H1 (cell line): ENCODE data around the gene HEPACAM. TPM values are rescaled to one million over a fixed set of nuclear protein-coding genes. Genes with fewer than 3 reads are reported as not detected.

ENCODE experiments used
- ASH2L ChIP-seq: fragments of 200-600, 300-600 bp; sonication (generic); IDR thresholded peaks from one replicate; pipeline ENCODE4 v1.7.1; 2017; ENCODE audit warnings: low read length
- BRCA1 ChIP-seq: IDR thresholded peaks from 2 replicates; pipeline ENCODE4 v1.6.1; 2012; ENCODE audit warnings: low read depth, low read length, improper control_type of control experiment
- CHD1 ChIP-seq: IDR thresholded peaks from 2 replicates; pipeline ENCODE4 v1.6.1; 2012; ENCODE audit warnings: low read depth, low read length, improper control_type of control experiment
- CHD7 ChIP-seq: fragments of 300-600 bp; sonication (generic); IDR thresholded peaks from 2 replicates; pipeline ENCODE4 v1.7.1; 2012; ENCODE audit warnings: low read length, moderate library complexity, mild to moderate bottlenecking, inconsistent platforms; ENCODE audit not compliant: insufficient replicate concordance
- E2F6 ChIP-seq: IDR thresholded peaks from 2 replicates; pipeline ENCODE4 v1.6.1; 2012; ENCODE audit warnings: inconsistent platforms
- GABPA ChIP-seq: IDR thresholded peaks from 2 replicates; pipeline ENCODE4 v1.6.1; 2011; ENCODE audit warnings: mild to moderate bottlenecking, low read length, moderate library complexity, borderline replicate concordance; ENCODE audit not compliant: insufficient read depth
- GTF2F1 ChIP-seq: IDR thresholded peaks from 2 replicates; pipeline ENCODE4 v1.6.1; 2012; ENCODE audit warnings: low read depth, low read length, improper control_type of control experiment, borderline replicate concordance
- SAP30 ChIP-seq: fragments of 300-600 bp; sonication (generic); IDR thresholded peaks from 2 replicates; pipeline ENCODE4 v1.7.1; 2012; ENCODE audit warnings: low read length, moderate library complexity, mild to moderate bottlenecking, inconsistent platforms; ENCODE audit not compliant: insufficient read depth, insufficient replicate concordance
- SIN3A ChIP-seq, 2 experiments: IDR thresholded peaks in 1 of 2; conservative IDR thresholded peaks in 1 of 2; 2 replicates each; pipeline ENCODE4 v1.6.1; 2011 to 2012; ENCODE audit warnings: low read length in 2 of 2, improper control_type of control experiment in 1 of 2, low read depth in 1 of 2, mild to moderate bottlenecking in 1 of 2
- SIX5 ChIP-seq: IDR thresholded peaks from 2 replicates; pipeline ENCODE4 v1.6.1; 2011; ENCODE audit warnings: mild to moderate bottlenecking, low read depth, low read length
- SP4 ChIP-seq: IDR thresholded peaks from 2 replicates; pipeline ENCODE4 v1.6.1; 2012; ENCODE audit warnings: low read length, inconsistent platforms
- ZNF274 ChIP-seq: IDR thresholded peaks from 2 replicates; pipeline ENCODE4 v1.7.0; 2012; ENCODE audit warnings: low read length, borderline replicate concordance; ENCODE audit errors: extremely low read depth
- polyA plus RNA-seq, 7 experiments: library from polyadenylated mRNA; depleted of rRNA in 3 of 7; stranded (reverse) in 5 of 7; unstranded in 2 of 7; fragments of >200 nt in 5 of 7; fragments of 200-250 nt in 2 of 7; gene quantifications; 1 replicate in 5 of 7; 2 replicates in 1 of 7; 4 replicates in 1 of 7; pipeline versions ENCODE4 v1.2.1 to v1.2.3, GENCODE V29; 2011 to 2013; ENCODE audit warnings: missing spikeins in 2 of 7, mixed read lengths in 2 of 7
- total RNA-seq: library from RNA; stranded (reverse); fragmentation: NEBNext Ultra II Directional; extraction: Animal tissue kit (Norgen Biotek cat#: 25700); gene quantifications from 2 replicates; pipeline ENCODE4 v1.2.1, GENCODE V29; 2021

The HEPACAM gene
- total and polyA plus RNA-seq, 2 of the 8 experiments (the other 6 are each of a cell fraction or from before 2014, with no cell fraction given) = not detected

GRCh38 chr11:124984512-124984854, 48.6 kb upstream of the HEPACAM start (continued):
- TF ChIP-seq CHD7 = no peak
- TF ChIP-seq SIX5 = no peak
- no peak for TF ChIP-seq GABPA
- no peak for TF ChIP-seq SAP30
- TF ChIP-seq CHD1 = no peak
- TF ChIP-seq ZNF274 = no peak
- no peak for TF ChIP-seq ASH2L
- no peak for TF ChIP-seq E2F6
- TF ChIP-seq GTF2F1 = no peak
- TF ChIP-seq SP4 = no peak
- no peak for TF ChIP-seq BRCA1
- no peak for TF ChIP-seq SIN3A (conservative IDR thresholded peaks at IDR 0.05 in 1 of 2, IDR thresholded peaks at IDR 0.05 in 1 of 2; ENCODE audit: low read depth in 1 of 2, low read length in 2 of 2)
